A673 (cell line): ENCODE results near the gene EDIL3.

Experiments
- CTCF ChIP-seq: fragments of 300-800, 200-600 bp; sonication (generic); conservative IDR thresholded peaks from 2 replicates; pipeline ENCODE4 v1.5.1; 2017; ENCODE audit warnings: low read depth, mild to moderate bottlenecking, antibody characterized with exemption, low read length, moderate library complexity, mixed read lengths
- EZH2 ChIP-seq: fragments of 200-600 bp; sonication (generic); IDR thresholded peaks from 2 replicates; pipeline ENCODE4 v1.6.1; 2017; ENCODE audit warnings: borderline replicate concordance, low read depth, mild to moderate bottlenecking, mixed read lengths, antibody characterized with exemption, low read length; ENCODE audit not compliant: poor library complexity, severe bottlenecking

GRCh38 chr5:84392836-84393235, 8.2 kb upstream of the EDIL3 start:
- TF ChIP-seq CTCF, result no peak
- TF ChIP-seq EZH2, result no peak
